Stomach (tissue), 4 donors: Measurements from ENCODE around the gene DPYSL3.

Source experiments
- CTCF ChIP-seq, 7 experiments: fragments of 450-650 bp in 4 of 7; fragments of 200-600 bp in 3 of 7; sonication (generic) in 3 of 7; IDR thresholded peaks; one replicate each; pipeline ENCODE4 v1.5.1; 2016 to 2019; ENCODE audit warnings: antibody characterized with exemption in 7 of 7, control low read depth in 2 of 7, mild to moderate bottlenecking in 1 of 7
- POLR2AphosphoS5 ChIP-seq, 3 donors: sonication (generic); formaldehyde crosslinking; IDR thresholded peaks; one replicate each; pipeline ENCODE4 v1.6.1; 2016; ENCODE audit warnings: antibody characterized with exemption in 3 of 3

- TF ChIP-seq CTCF (IDR thresholded peaks at IDR 0.05) (peak in 4 of 7 experiments; percentile 7 to 38 (median 32)), POLR2AphosphoS5 (IDR thresholded peaks at IDR 0.05) (no peak)
Observed at GRCh38 chr5:147464211-147464610, 45.7 kb downstream of the DPYSL3 start.
